HepG2 (cell line): ENCODE data around the gene OR52B2.

ENCODE experiments used
- CTCF ChIP-seq: sonication (generic); formaldehyde crosslinking; IDR thresholded peaks from 2 replicates; pipeline ENCODE4 v1.5.0; 2020; ENCODE audit warnings: mild to moderate bottlenecking, missing genetic modification reagents, moderate library complexity
- DPF2 ChIP-seq: sonication (generic); formaldehyde crosslinking; IDR thresholded peaks from 2 replicates; pipeline ENCODE4 v1.4.0; 2020; ENCODE audit warnings: mild to moderate bottlenecking, low read depth, missing genetic modification reagents, borderline replicate concordance
- MIXL1 ChIP-seq: IDR thresholded peaks from 2 replicates; pipeline ENCODE4 v1.6.1; 2016

- TF ChIP-seq MIXL1 (no peak), DPF2 (CRISPR knock-in tag) (no peak), CTCF (CRISPR knock-in tag) (no peak)
These were observed 29.2 kb upstream of the OR52B2 start, which contains the start of gene OR52W1 for GRCh38 chr11:6199174-6199810.
